Left lung (tissue), 14 donors: ENCODE results near the gene KLRK1. TPM values are rescaled to one million over a fixed set of nuclear protein-coding genes. Genes with fewer than 3 reads are reported as not detected.
"Not testable (repeated sequence)": the region's sequence is repeated elsewhere in the genome, so short reads cannot be mapped to it uniquely, and the experiment has no call there.

Source experiments
- ATAC-seq: fragments of 200-7000 bp; cut with Tn5 transposase; one replicate; pipeline ENCODE4 v1.9.1; 2020; ENCODE audit warnings: moderate library complexity
- DNase-seq, 4 donors: peaks; one replicate each; pipeline ENCODE4 v3.0.0-alpha.2; 2013 to 2020
- H3K27ac ChIP-seq, 2 donors: fragments of 200-600 bp; sonication (generic) in 1 of 2; one replicate each; pipeline versions ENCODE4 v1.5.0 to v1.8.0; 2020 to 2021
- H3K27me3 ChIP-seq, 2 donors: fragments of 200-600 bp; sonication (generic) in 1 of 2; one replicate each; pipeline versions ENCODE4 v1.5.0 to v1.8.0; 2020 to 2021
- H3K36me3 ChIP-seq, 2 donors: fragments of 200-600 bp; sonication (generic) in 1 of 2; one replicate each; pipeline versions ENCODE4 v1.5.0 to v1.8.0; 2020 to 2021
- H3K4me1 ChIP-seq, 2 donors: fragments of 200-600 bp; one replicate each; pipeline ENCODE4 v1.8.0; 2021
- H3K4me3 ChIP-seq, 2 donors: fragments of 200-600 bp; sonication (generic) in 1 of 2; one replicate each; pipeline versions ENCODE4 v1.5.0 to v1.8.0; 2020 to 2021; ENCODE audit warnings: mild to moderate bottlenecking in 1 of 2
- H3K9me3 ChIP-seq, 2 donors: fragments of 200-600 bp; sonication (generic) in 1 of 2; one replicate each; pipeline versions ENCODE4 v1.5.0 to v1.8.0; 2020 to 2021
- intact Hi-C, 2 donors: fragments of 100-400 bp; cut with DNase I; formaldehyde crosslinking; loops; one replicate each; pipeline versions ENCODE4 v1.11.2 to v1.14.2; 2022
- long read RNA-seq, 12 donors: library from polyadenylated mRNA in 2 of 12; unstranded in 2 of 12; transcript quantifications; one replicate each; pipeline ENCODE4 v2.0.0 and lab custom pipeline, GENCODE V29; 2019 to 2026
- polyA plus RNA-seq, 6 donors: library from polyadenylated mRNA; unstranded; fragments of 120-200 nt; gene quantifications; one replicate each; pipeline ENCODE4 v1.2.1, GENCODE V29; 2013; ENCODE audit not compliant: insufficient read length in 6 of 6
- total RNA-seq, 2 donors: library from RNA; stranded (reverse); fragmentation: NEBNext Ultra II Directional; extraction: Animal tissue kit (Norgen Biotek cat#: 25700); gene quantifications; one replicate each; pipeline ENCODE4 v1.2.1, GENCODE V29; 2021
- TF ChIP-seq, protein P1 (sequence below), 2 donors: fragments of 200-600 bp; sonication (generic) in 1 of 2; IDR thresholded peaks; one replicate each; pipeline versions ENCODE4 v1.5.0 to v1.8.0; 2021; ENCODE audit warnings: antibody characterized with exemption in 2 of 2
- donor health status: DM: no; HTN: yes; CAD: no.
- donor health status: DM: no; HTN: no; CAD: no.

Gene KLRK1
- total RNA-seq (1 to 10 TPM; 2.6 to 4.9 TPM), polyA plus RNA-seq (1 to 10 TPM in 5 of 6 donors, under 1 TPM in 1; 0.70 to 2.3 (median 1.7) TPM)
- long read RNA-seq, donor 1 = 0 reads
- long read RNA-seq, donor 2, partial matches to known transcripts = 0 of 2 reads
- long read RNA-seq, donor 2, other reads (novel, unspliced or antisense) = 0 of 2 reads
- long read RNA-seq, donor 3 = 0 reads
- long read RNA-seq, donor 4 = 0 reads
- long read RNA-seq, donor 5, partial matches to known transcripts = 0 of 1 reads
- long read RNA-seq, donor 5, other reads (novel, unspliced or antisense) = 0 of 1 reads
- long read RNA-seq, donor 6 = 0 reads
- long read RNA-seq, donor 7 = 0 reads
- long read RNA-seq, donor 8 = 0 reads
- long read RNA-seq, donor 9 = 0 reads
- long read RNA-seq, donor 10, partial matches to known transcripts = 0 of 2 reads
- long read RNA-seq, donor 10, other reads (novel, unspliced or antisense) = 0 of 2 reads
- long read RNA-seq, donor 11 = 0 reads
- long read RNA-seq, donor 12, partial matches to known transcripts = 0 of 1 reads
- long read RNA-seq, donor 12, other reads (novel, unspliced or antisense) = 0 of 1 reads

DNA sequence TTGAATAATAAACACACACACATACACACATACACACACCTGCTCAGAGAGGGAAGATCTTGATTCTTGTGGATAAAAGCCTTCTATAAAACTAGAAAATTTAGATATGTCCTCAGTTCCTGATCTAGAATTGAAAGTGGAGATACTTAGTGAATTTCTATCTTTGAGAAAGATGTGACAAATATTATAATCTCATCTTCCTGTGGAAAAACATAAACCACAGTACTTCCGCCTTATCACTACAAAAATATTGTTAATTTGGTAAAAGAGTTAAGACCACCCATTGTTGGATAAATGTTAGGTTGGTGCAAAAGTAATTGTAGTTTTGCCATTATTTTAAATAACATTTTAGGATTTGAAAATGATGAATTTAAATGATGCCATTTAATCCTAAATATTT, at the start of gene KLRK1:
Gene KLRK1, minus strand, starts transcription at position 138 of the 400 bp plus-strand sequence. CDS start 1,231 bp downstream, outside the sequence.
- Histone ChIP-seq H3K27ac (no peak within 1 kb of the TSS), H3K27me3 (no peaks in the 10 kb centered on the region), H3K9me3 (no peaks in the 10 kb centered on the region), H3K36me3 (no peaks in the 10 kb centered on the region), H3K4me1 (peaks cover 0 to 11% of the 10 kb centered on the region in 2 donors), H3K4me3 (no peak within 1 kb of the TSS)
- TF ChIP-seq, protein P1, sequence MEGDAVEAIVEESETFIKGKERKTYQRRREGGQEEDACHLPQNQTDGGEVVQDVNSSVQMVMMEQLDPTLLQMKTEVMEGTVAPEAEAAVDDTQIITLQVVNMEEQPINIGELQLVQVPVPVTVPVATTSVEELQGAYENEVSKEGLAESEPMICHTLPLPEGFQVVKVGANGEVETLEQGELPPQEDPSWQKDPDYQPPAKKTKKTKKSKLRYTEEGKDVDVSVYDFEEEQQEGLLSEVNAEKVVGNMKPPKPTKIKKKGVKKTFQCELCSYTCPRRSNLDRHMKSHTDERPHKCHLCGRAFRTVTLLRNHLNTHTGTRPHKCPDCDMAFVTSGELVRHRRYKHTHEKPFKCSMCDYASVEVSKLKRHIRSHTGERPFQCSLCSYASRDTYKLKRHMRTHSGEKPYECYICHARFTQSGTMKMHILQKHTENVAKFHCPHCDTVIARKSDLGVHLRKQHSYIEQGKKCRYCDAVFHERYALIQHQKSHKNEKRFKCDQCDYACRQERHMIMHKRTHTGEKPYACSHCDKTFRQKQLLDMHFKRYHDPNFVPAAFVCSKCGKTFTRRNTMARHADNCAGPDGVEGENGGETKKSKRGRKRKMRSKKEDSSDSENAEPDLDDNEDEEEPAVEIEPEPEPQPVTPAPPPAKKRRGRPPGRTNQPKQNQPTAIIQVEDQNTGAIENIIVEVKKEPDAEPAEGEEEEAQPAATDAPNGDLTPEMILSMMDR (IDR thresholded peaks at IDR 0.05) = no peak
- ATAC-seq (no peak), DNase-seq (no peak)
- intact Hi-C loops = no loop called here

- H3K27ac ChIP-seq, H3K9me3 ChIP-seq, H3K27me3 ChIP-seq, DNase-seq, H3K36me3 ChIP-seq, H3K4me3 ChIP-seq, H3K4me1 ChIP-seq, intact Hi-C loops, ATAC-seq: not testable (repeated sequence)
These were observed 47.8 kb upstream of the KLRK1 start for GRCh38 chr12:10437601-10438000.

DNA sequence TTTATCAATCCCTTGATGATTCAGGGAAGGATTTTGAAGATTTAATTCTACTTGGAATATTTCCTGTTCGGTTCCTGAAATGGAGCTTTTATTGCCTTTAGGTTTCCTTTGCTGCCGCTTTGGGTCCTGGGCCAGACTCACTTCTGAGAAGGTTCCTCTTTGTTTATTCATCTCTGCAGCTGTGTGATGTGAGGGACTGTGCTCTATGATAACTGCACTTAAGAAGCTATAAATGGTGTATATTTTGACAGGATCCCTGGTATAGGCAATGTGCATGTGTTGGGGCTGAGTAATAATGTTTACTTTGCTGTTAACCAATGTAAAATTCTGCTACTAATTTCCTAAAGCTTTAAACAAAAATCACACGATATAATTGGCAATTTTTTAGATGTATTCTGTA, 46.0 kb upstream of the KLRK1 start, which contains the start of gene KLRC2:
Gene KLRC2, minus strand, starts transcription at position 195 of the 400 bp plus-strand sequence. Its CDS starts 24 bp downstream, at position 171.
- H3K27me3 ChIP-seq, ATAC-seq, H3K27ac ChIP-seq: not testable (repeated sequence)

DNA sequence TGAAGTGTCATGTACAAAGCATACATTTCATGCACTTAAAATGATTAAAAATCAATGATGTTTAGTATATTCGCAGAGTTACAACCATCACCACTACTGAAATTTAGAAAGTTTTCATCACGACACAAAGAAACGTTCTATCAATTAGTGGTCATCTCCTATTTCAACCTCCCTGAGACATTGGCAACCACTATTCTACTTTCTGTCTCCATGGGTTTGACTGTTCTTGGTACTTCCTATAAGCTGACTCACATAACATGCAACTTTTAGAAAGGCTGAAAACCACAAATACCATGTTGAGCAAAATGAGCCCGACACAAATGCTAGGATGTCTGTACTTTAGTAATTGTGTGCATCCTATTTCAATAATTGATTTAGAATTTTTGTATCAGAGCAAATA, 40.8 kb upstream of the KLRK1 start:
- H3K27me3 ChIP-seq, H3K4me1 ChIP-seq, ATAC-seq, intact Hi-C loops, H3K36me3 ChIP-seq, DNase-seq, H3K9me3 ChIP-seq, H3K4me3 ChIP-seq, H3K27ac ChIP-seq: not testable (repeated sequence)

More for the DNA sequence above, 46.0 kb upstream of the KLRK1 start, which contains the start of gene KLRC2:
- intact Hi-C loops, H3K9me3 ChIP-seq, H3K4me3 ChIP-seq, DNase-seq, H3K36me3 ChIP-seq, H3K4me1 ChIP-seq: not testable (repeated sequence)

GRCh38 chr12:10425938-10426337, 36.1 kb upstream of the KLRK1 start:
- ATAC-seq, H3K27me3 ChIP-seq, H3K9me3 ChIP-seq, DNase-seq, H3K4me3 ChIP-seq, H3K36me3 ChIP-seq, H3K4me1 ChIP-seq, H3K27ac ChIP-seq, intact Hi-C loops: not testable (repeated sequence)

- ATAC-seq, H3K27ac ChIP-seq, H3K36me3 ChIP-seq, H3K9me3 ChIP-seq, H3K4me1 ChIP-seq, intact Hi-C loops, H3K4me3 ChIP-seq, DNase-seq, H3K27me3 ChIP-seq: not testable (repeated sequence)
These were observed 34.5 kb upstream of the KLRK1 start for GRCh38 chr12:10424260-10424899.

GRCh38 chr12:10422159-10422558, 32.3 kb upstream of the KLRK1 start:
- H3K36me3 ChIP-seq, intact Hi-C loops, H3K9me3 ChIP-seq, H3K27ac ChIP-seq, H3K4me3 ChIP-seq, H3K4me1 ChIP-seq, DNase-seq, ATAC-seq, H3K27me3 ChIP-seq: not testable (repeated sequence)

- H3K4me1 ChIP-seq, H3K27ac ChIP-seq, DNase-seq, intact Hi-C loops, H3K27me3 ChIP-seq, ATAC-seq, H3K4me3 ChIP-seq, H3K9me3 ChIP-seq, H3K36me3 ChIP-seq: not testable (repeated sequence)
These were observed 30.5 kb upstream of the KLRK1 start, which contains the start of gene KLRC3 for GRCh38 chr12:10420334-10420733. KLRC3 (minus strand) TSS chr12:10420595; CDS start chr12:10420550, 45 bp downstream.
